Right lobe of liver (tissue), 6 donors: ENCODE data around the gene DIAPH2. TPM values are rescaled to one million over a fixed set of nuclear protein-coding genes. Genes with fewer than 3 reads are reported as not detected.

Experiments
- ATAC-seq, 4 donors: fragments of 200-7000 bp; cut with Tn5 transposase; one replicate each; pipeline ENCODE4 v1.9.1; 2020; ENCODE audit warnings: mild to moderate bottlenecking in 4 of 4, moderate library complexity in 4 of 4
- DNase-seq, 3 donors: peaks; one replicate each; pipeline ENCODE4 v3.0.0-alpha.2; 2020
- H3K27ac ChIP-seq, 3 donors: fragments of 200-600 bp; one replicate each; pipeline ENCODE4 v1.8.0; 2022
- H3K27me3 ChIP-seq, 2 donors: fragments of 200-600 bp; one replicate each; pipeline ENCODE4 v1.8.0; 2022
- H3K36me3 ChIP-seq, 4 donors: fragments of 200-600 bp; sonication (generic) in 1 of 4; one replicate each; pipeline versions ENCODE4 v1.5.1 to v1.8.0; 2017 to 2022; ENCODE audit warnings: control low read depth in 1 of 4
- H3K4me1 ChIP-seq, 4 donors: fragments of 200-600 bp; sonication (generic) in 1 of 4; one replicate each; pipeline versions ENCODE4 v1.5.1 to v1.8.0; 2017 to 2022; ENCODE audit warnings: control low read depth in 1 of 4
- H3K4me3 ChIP-seq, 3 donors: fragments of 200-600 bp; one replicate each; pipeline ENCODE4 v1.8.0; 2022
- H3K9me3 ChIP-seq, 4 donors: fragments of 200-600 bp; sonication (generic) in 1 of 4; one replicate each; pipeline versions ENCODE4 v1.5.1 to v1.8.0; 2017 to 2022; ENCODE audit warnings: control low read depth in 1 of 4
- POLR2A ChIP-seq: fragments of 450-650 bp; IDR thresholded peaks from one replicate; pipeline ENCODE4 v1.6.1; 2017; ENCODE audit warnings: antibody characterized with exemption, mild to moderate bottlenecking
- WGBS: methylation state at CpG from one replicate; pipeline ENCODE4 v1.1.6; 2018; ENCODE audit warnings: low coverage, low lambda C conversion rate; ENCODE audit not compliant: insufficient coverage; ENCODE audit errors: missing lambda C conversion rate; 5-methylcytosine and 5-hydroxymethylcytosine counted together
- intact Hi-C, 2 donors: fragments of 100-400 bp; cut with DNase I; formaldehyde crosslinking; loops; one replicate each; pipeline versions ENCODE4 v1.11.2 to v1.14.1; 2022
- total RNA-seq, 6 experiments: library from RNA; depleted of rRNA in 2 of 6; stranded (reverse); fragments of >200 nt in 2 of 6; fragmentation: NEBNext Ultra II Directional in 3 of 6; extraction: Animal tissue kit (Norgen Biotek cat#: 25700) in 3 of 6; gene quantifications; one replicate each; pipeline versions ENCODE4 v1.1.0 to v1.2.4, GENCODE V29; 2016 to 2023
- TF ChIP-seq, protein P1 (sequence below), 4 donors: fragments of 200-600 bp in 3 of 4; fragments of 450-650 bp in 1 of 4; IDR thresholded peaks; one replicate each; pipeline versions ENCODE4 v1.5.1 to v1.8.0; 2016 to 2022; ENCODE audit warnings: antibody characterized with exemption in 4 of 4, mild to moderate bottlenecking in 2 of 4
- donor health status: DM: no; HTN: yes; CAD: no.
- donor health status: DM: no; HTN: no; CAD: no.
- donor health status: DM: no; HTN: no; CAD: no.
- donor health status: DM: no; HTN: yes; CAD: no.
- donor health status: DM: no; HTN: yes; CAD: no.

DIAPH2 gene
- total RNA-seq, 6 experiments from 2014 or later, result 10.6 to 20.0 (median 16.4) TPM

DNA sequence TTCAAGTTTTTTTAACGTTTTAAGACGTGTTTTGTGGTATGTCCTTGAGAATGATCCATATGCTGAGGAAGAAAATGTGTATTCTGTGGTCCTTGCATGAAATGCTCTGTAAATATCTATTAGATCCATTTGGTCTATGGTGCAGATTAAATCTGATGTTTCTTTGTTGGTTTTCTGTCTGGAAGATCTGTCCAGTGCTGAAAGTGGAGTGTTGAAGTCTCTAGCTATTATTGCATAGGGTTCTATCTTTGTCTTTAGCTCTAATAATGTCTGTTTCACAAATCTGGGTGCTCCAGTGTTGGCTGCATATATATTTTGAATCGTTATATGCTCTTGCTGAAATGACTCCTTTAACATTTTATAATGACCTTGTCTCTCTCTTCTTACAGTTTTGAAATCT is 321.5 kb downstream of the DIAPH2 start:
- Histone ChIP-seq H3K4me3 (no peak overlapping the region), H3K36me3 (no peaks in the 10 kb centered on the region), H3K27ac (no peak overlapping the region), H3K9me3 (no peaks in the 10 kb centered on the region), H3K4me1 (no peaks in the 10 kb centered on the region), H3K27me3 (no peaks in the 10 kb centered on the region)
- intact Hi-C loops, result no loop called here
- TF ChIP-seq, protein P1, sequence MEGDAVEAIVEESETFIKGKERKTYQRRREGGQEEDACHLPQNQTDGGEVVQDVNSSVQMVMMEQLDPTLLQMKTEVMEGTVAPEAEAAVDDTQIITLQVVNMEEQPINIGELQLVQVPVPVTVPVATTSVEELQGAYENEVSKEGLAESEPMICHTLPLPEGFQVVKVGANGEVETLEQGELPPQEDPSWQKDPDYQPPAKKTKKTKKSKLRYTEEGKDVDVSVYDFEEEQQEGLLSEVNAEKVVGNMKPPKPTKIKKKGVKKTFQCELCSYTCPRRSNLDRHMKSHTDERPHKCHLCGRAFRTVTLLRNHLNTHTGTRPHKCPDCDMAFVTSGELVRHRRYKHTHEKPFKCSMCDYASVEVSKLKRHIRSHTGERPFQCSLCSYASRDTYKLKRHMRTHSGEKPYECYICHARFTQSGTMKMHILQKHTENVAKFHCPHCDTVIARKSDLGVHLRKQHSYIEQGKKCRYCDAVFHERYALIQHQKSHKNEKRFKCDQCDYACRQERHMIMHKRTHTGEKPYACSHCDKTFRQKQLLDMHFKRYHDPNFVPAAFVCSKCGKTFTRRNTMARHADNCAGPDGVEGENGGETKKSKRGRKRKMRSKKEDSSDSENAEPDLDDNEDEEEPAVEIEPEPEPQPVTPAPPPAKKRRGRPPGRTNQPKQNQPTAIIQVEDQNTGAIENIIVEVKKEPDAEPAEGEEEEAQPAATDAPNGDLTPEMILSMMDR (IDR thresholded peaks at IDR 0.05), result no peak
- TF ChIP-seq POLR2A, result no peak
- DNase-seq (no peak), ATAC-seq (no peak)
- WGBS, result 45% methylated on average over 3 of the region's 3 CpGs

DNA sequence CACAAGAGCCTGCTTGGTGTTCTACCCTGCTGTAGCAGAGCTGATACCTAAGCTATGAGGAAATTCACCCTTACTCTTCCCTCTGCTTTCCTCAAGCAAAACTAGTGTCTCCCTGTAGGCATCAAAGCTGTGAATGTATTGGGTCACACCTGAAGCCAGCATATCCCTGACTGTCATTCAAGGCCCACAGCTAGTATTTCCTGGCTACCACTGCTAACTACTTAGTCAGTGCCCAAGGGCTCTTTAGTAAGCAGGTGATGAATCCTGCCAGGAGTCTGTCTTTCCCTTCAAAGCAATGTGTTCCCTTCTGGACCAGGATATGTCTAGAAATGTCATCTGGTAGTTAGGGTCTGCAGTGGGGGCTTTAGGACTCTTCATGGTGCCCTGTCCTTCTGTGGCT is 324.7 kb downstream of the DIAPH2 start:
- ATAC-seq, result no peak
- H3K4me1 ChIP-seq, result no peaks in the 10 kb centered on the region
- H3K27me3 ChIP-seq, result no peaks in the 10 kb centered on the region
- TF ChIP-seq, protein P1 (IDR thresholded peaks at IDR 0.05), result no peak
- TF ChIP-seq POLR2A, result no peak
- no peak for DNase-seq
- no peaks in the 10 kb centered on the region for H3K36me3 ChIP-seq
- no peak overlapping the region for H3K4me3 ChIP-seq
- no peaks in the 10 kb centered on the region for H3K9me3 ChIP-seq
- no peak overlapping the region for H3K27ac ChIP-seq
- intact Hi-C loops, result no loop called here

DNA sequence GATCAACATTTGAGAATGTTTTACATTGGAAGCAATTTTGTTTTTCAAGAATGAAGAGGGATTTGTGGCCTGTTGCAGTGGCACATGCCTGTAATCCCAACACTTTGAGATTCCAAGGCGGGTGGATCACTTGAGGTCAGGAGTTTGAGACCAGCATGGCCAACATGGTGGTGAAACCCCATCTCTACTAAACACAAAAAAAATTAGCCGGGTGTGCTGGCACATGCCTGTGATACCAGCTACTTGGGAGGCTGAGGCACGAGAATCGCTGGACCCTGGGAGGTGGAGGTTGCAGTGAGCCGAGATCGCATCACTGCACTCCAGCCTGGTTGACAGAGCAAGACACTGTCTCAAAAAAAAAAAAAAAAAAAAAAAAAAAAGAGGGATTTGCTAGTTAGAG is 326.9 kb downstream of the DIAPH2 start:
- ATAC-seq, result no peak
- H3K36me3 ChIP-seq, result no peaks in the 10 kb centered on the region
- intact Hi-C loops, result no loop called here
- no peaks in the 10 kb centered on the region for H3K27me3 ChIP-seq
- H3K4me1 ChIP-seq, result no peaks in the 10 kb centered on the region
- H3K27ac ChIP-seq, result no peak overlapping the region
- 74% methylated on average over 4 of the region's 6 CpGs for WGBS
- H3K4me3 ChIP-seq, result no peak overlapping the region
- no peaks in the 10 kb centered on the region for H3K9me3 ChIP-seq
- TF ChIP-seq POLR2A, result no peak
- TF ChIP-seq, protein P1 (IDR thresholded peaks at IDR 0.05), result no peak
- DNase-seq, result no peak

DNA sequence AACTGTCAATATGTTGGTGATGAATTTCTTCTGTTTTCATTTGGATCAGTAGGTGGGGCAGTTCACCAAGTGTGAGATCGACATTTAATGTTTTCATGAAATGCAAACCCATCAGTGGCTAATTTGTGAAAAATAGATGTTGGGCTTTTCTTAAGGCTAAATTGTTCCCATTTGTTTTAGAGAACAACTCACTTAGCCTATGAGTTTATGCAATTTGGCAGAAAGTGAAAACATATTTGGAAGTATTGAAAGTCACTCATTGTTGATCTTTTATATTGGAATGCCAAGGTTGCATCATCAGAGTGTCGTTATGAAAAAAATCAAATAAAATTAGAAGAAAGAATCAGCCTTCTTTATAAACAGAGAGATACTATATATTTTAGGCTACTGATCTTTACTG is 331.5 kb downstream of the DIAPH2 start:
- DNase-seq (no peak), ATAC-seq (no peak)
- no peak for TF ChIP-seq POLR2A
- TF ChIP-seq, protein P1 (IDR thresholded peaks at IDR 0.05), result peak in 1 of 4 donors; percentile 5
- WGBS, result 59% methylated on average over 2 of the region's 2 CpGs
- intact Hi-C loops, result no loop called here
- H3K27me3 ChIP-seq, result no peaks in the 10 kb centered on the region
- H3K4me1 ChIP-seq, result no peaks in the 10 kb centered on the region
- H3K27ac ChIP-seq, result no peak overlapping the region
- H3K36me3 ChIP-seq, result no peaks in the 10 kb centered on the region
- H3K9me3 ChIP-seq, result no peaks in the 10 kb centered on the region
- H3K4me3 ChIP-seq, result no peak overlapping the region

DNA sequence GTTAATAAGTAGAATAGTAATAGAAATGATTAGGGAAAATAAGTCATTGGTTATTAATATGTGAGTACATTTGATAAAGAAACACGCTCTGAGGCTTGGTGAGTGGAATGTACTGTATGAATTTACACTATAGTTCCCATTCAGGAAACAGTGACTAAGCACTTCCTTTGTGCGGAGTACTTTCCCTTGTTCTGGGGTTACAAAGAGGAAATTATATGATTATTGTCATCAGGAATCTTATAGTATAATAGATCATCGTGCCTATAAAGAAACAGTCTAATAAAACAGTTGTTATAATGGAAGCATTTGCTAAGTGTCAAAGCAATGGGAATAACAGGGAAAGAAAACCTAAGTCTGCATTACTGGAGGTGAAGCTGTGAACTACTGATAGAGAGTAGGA is 337.0 kb downstream of the DIAPH2 start:
- no peak for ATAC-seq
- intact Hi-C loops, result no loop called here
- WGBS, result 55% methylated on average over 3 of the region's 3 CpGs
- H3K9me3 ChIP-seq, result no peaks in the 10 kb centered on the region
- DNase-seq, result no peak
- no peaks in the 10 kb centered on the region for H3K4me1 ChIP-seq
- no peak overlapping the region for H3K4me3 ChIP-seq
- no peaks in the 10 kb centered on the region for H3K36me3 ChIP-seq
- TF ChIP-seq POLR2A, result no peak
- TF ChIP-seq, protein P1 (IDR thresholded peaks at IDR 0.05), result no peak
- H3K27ac ChIP-seq, result no peak overlapping the region
- no peaks in the 10 kb centered on the region for H3K27me3 ChIP-seq
